G401.6 (cell line): ENCODE measurements around the gene SLTM.
"Not testable (repeated sequence)": the region's sequence is repeated elsewhere in the genome, so short reads cannot be mapped to it uniquely, and the experiment has no call there.

Experiments used
- FAIRE-seq: peaks from 2 replicates; lab custom pipeline; 2012; peaks lifted over from hg19 to GRCh38; lab: Jason Lieb, UNC

The SLTM gene

DNA sequence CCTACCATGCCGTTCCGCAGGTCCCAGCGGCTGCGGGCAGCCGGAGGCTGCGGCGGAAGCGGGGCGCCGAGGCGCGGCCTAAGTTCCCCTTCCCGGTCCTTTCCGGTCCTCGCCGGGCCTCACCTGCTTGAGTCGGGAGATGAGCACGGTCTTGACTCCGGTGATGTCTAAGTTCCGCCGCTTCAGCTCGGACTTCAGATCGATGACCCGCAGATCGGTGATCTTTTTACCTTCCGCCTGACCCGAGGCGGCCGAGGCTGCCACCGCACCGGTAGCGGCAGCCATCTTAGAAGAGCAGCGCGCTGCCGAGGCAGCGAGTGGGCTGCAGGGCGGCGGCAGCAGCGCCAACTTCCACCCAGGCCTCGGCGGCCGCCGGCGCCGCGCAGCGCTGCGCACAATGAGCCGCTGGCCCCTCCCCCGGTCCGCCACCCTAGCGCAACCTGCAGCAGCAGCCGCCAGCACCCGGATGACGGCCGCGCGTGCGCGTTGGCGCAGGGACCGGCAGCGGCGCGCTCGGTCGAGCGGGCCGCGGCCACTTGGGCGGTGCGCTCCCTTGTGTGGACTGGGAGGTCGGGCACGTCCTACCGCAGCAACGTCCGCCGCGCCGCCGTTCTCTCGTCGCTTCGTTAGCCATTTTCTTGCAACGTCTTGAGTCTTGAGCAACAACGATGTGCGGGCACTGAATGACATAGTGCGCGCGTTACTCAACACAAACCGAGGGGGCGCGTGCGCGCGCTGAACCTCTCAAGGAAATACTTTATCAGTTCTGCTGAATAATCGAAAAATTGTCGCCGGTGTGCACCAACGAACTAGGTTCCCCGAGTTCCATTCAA, at the start of gene SLTM:
SLTM (minus strand) TSS at position 399 of the 833 bp plus-strand sequence; CDS start at position 285, 114 bp downstream.
- peak; percentile 76 for FAIRE-seq

DNA sequence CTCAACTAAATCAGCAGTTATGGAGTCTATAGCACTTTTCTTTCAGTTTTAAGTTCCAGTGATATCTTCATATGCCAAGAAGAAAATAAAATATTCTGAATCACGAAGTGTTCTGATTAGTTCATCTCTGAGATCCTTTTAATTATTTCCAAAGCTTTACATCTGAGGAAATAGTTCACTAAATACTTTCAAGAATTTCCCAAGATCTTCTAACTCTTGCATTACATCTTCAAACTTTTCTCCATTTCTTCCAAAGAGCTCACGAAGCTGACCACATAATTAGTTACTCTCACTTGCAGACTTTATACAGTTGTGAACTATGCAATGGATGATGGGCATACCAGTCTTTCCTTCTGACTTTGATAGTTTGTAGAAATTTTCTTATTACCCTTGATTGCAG, 49.8 kb upstream of the SLTM start:
- no peak for FAIRE-seq

DNA sequence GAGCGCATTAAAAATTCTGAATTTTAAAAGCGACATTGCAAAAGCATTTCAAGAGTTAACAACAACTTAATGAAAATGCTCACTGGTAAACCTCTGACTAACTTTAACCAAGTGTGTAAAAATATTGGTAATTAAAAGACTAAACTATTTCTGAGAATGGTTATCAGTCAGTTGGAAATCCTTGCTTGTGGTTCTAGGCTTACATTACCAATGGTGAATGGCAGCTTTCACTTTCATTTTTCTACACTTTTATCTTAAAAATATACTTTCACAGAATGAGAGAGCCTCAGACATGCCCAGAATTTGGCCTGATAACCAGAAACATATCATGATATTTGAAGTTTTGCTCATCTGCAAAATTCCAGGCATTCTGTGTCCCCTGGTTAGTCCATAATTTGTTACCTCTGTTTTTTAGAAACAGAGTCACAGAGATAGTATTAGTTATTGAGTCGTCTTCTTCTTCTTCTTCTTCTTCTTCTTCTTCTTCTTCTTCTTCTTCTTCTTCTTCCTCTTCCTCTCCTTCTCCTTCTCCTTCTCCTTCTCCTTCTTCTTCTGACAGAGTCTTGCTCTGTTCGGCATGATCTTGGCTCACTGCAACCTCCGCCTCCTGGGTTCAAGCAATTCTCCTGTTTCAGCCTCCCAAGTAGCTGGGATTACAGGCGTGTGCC, 48.5 kb upstream of the SLTM start:
- FAIRE-seq, result no peak

DNA sequence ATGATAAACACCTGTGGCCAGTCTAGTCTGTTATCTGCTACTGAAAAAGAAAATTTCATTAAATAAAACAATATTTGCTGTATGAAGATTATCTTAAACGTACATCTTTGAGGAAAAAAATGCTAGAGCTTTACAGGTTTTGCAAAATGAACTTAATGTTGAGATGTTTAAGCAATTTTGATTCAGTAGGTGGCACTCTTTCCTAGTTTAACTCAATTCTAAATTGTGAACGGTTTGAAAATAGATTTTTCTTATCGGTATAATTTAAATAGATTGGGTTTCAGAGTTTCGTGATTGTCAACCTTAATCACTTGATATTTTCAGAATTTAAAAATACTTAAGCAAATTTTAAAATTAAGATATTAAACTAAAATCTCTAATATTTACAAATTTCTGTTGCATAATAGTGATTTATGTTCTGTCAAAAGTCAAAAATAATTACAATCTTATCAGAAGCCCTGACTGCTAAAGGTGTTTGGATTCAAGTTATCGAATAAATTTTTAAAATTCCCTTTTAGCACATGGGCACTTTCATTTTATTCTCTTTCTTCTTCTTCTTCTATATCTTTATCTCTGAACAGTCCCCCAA, 47.0 kb upstream of the SLTM start:
- peak; percentile 99 for FAIRE-seq

DNA sequence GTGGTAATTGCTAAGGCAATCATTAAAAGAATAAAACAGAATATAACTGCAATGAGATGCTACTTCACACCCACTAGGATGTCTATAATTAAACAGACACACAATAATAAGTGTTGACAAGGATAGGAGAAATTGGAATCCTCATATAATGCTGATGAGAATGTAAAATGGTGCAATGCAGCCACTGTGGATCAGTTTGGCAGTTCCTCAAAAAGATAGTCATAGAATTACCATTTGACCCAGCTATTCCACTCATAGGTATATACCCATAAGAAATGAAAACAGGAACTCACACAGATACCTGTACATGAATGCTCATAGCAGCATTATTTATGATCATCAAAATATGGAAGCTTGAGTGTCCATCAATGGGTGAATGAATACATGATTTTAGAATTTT, 44.4 kb upstream of the SLTM start:
- no peak for FAIRE-seq

DNA sequence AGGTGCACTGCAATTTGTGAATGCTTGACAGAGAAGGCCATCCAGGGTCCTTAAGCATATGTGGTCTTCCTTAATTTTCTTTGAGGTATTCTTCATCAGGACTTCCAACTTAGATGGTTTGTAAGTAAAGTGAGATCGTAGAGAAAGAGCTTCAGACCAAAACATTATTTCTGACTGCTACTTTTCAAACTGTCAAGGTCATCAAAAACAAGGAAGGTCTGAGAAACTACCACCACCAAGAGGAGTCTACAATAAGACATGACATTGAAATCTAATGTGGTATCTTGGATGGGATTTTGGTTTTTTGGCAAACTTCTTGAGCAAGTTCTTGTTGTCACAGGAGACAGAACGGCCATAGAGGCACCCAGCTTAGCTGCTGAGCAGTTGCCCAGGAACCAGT, 34.0 kb upstream of the SLTM start:
- FAIRE-seq, result no peak

DNA sequence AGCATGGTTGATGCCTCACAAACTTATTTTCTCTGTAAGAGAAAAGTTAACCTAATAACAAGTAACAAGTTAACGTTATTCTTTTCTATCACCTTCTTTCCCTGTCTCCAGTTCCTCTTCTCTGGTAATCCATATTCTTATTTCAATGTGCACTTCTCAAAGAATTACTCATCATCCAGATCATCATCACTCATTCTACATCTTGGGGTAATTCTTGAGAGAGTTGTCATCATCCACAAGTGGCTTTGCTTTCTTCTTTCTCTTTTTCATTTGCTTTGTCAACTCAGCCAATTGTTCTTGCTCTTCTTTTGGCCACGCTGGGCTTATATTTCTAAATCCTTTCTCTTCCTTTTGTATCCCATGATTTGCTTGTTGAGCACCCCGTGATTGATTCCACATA, 33.2 kb upstream of the SLTM start:
- FAIRE-seq, result no peak

DNA sequence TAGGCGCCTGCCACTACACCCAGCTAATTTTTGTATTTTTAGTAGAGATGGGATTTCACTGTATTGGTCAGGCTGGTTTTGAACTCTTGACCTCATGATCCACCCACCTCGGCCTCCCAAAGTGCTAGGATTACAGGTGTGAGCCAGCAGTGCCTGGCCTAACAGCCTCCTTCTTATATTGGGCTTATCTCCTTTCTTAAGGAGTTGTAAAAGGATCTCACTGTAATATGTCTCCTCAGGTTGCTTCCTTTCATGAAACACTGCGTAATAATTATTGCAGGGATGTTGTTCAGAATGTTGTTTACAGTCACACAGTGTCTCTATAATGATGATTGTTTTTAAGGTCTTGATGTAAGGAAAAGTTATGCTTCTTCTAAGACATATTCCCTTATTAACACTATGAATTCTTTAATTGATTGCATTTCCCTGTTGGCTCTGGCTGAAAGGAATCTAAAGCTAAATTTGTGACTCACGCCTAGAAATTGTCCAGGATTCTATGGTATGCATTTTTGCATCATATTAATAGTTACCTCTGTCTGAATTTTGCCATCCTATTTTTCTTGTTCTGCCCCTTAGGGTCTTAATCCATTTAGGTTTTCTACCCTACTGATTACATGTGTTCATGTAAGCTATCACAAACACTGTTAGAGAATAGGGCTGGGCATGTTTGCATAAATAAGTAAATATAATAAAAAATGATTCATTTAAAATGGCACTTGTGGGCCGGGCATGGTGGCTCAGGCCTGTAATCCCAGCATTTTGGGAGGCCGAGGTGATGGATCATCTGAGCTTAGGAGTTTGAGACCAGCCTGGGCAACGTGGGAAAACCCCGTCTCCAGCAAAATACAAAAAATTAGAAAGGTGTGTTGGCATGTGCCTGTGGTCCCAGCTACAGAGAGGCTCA, 29.4 kb upstream of the SLTM start:
- no peak for FAIRE-seq

DNA sequence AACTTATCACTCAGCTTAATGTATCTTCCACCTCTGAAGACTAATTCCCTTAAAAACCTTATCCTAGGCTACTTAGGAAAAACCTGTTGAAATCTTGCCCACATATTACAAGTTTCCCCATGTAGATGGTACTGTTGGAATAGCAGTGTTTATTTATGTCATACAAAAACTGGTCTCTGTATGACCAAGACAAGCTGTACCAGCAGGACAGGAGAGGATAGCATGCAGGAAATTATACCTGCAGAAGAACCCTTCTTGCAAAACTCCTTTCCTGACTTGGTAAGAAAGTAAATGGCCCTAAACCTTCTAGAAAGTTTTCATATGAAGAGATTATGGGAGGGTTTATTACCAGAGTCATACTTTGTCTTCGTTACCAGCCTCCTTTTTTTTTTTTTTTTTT, 28.7 kb upstream of the SLTM start:
- no peak for FAIRE-seq

DNA sequence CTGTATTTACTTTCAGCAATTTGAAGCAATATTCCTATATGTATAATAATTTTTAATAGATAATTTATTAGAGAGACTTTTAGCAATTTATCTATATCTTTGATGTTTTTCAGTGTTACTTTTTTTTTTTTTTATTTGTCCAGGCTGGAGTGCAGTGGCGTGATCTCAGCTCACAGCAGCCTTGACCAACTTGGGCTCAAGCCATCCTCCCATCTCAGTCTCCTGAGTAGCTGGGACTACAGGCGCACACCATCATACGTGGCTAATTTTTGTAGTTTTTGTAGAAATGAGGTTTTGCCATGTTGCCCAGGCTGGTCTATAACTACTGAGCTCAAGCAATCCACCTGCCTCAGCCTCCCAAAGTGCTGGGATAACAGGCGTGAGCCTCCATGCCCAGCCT, 25.3 kb upstream of the SLTM start:
- FAIRE-seq, result no peak

DNA sequence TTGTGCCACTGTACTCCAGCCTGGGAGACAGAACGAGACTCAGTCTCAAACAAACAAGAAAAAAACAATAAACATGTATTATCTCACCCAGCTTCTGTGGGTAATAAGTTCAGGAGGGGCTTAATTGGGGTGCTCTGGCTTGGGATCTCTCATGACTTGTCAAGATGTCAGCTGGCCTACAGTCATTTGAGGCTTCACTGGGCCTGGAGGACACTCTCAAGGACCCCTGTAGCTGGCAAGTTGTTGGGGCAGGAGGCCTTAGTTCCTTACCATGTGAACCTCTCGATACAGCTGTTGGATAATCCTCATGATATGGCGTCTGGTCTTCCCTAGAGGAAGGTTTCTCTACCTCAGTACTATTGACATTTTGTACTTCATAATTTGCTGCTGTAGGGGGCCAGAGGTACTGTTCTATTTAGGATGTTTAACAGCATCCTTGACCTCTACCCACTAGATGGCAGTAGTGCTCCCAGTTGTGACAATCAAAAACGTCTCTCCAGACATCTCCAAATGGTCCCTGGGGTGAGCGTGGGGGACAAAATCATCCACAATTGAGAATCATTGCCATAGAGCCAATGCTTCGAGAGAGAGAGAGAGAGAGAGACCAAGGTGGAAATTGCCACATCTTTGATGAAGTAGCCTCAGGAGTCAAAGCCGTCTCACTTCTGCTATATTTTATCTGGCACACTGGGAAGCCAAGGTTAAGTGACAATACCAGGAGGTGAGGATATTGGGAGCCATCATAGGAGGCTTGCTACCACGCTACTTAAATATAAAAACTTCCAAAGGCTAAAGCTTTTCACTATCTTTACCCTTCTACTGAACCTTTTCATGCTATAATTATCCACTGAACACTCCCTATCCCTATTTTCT, 23.9 kb upstream of the SLTM start:
- FAIRE-seq, result peak; percentile 72

DNA sequence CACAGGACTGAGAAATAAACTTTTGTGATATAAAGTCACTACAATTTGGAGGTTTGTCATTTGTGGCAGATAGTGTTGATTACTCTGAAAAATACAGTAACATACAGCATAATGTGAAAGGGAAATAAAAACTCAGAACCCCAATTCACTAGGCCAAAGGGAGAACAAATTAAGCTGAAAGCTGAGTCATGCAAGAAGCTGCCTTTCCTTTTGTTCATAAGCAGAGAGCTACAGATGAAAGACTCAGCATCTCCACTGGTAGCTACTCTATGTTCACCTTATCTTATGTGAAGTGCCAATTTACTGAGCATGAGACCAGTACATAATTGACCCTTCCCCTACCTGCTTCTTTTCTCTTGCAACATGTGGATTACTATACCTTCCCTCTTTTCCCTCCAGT, 19.3 kb upstream of the SLTM start:
- FAIRE-seq, result no peak

DNA sequence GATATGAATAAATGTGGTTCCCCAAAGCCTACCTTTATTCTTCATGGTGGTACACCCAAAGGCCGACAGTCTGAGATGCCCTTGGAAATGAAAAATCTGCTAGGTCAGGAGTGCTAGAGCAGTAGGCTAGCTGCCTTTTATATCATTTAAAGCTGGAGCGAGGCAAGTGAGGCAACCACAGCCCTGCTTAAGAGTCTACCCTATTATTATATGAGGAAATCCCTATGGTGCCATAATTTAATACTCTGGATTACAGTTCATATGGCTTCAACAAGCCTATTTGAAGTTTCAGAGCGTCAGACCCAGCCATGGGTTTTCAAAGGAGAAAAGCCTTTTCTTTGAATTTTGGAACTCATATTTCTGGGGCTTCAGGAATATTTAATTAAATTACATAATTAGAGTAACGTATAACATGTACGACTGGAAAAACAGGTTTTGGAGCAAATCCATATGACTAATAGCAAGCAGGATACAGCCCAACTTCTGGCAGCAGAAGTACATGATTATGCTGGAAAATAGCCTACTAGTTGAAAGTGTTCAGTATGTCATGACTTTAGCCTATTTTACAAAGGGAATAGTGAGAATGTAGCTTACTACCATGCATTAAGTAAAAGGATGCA, 18.0 kb upstream of the SLTM start:
- no peak for FAIRE-seq

DNA sequence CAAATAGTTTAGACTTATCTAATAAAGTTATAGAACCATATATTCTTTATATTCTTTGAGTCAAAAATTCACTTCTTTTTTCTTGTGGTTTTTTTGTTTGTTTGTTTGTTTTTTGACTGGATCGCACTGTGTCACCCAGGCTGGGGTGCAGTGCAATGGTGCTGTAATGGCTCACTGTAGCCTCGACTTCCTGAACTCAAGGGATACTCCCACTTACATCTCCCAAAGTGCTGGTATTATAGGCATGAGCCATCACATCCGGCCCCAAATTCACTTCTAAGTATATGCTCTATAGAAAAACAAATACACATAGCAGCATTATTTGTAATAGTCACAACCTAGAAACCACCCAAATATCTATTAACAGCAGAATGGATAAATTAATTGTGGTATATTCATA, 13.7 kb upstream of the SLTM start:
- no peak for FAIRE-seq

DNA sequence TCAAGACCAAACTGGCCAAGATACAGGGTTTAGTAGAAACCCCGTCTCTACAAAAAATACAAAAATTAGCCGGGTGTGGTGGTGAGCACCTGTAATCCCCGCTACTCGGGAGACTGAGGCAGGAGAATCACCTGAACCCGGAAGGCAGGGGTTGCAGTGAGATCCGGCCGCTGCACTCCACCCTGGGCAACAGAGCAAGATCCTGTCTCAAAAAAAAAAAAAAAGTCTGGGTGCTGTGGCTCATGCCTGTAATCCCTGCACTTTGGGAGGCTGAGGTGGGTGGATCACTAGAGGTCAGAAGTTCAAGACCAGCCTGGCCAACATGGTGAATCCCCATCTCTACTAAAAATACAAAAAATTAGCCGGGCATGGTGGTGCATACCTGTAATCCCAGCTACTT, 1.5 kb upstream of the SLTM start:
- not testable (repeated sequence) for FAIRE-seq

DNA sequence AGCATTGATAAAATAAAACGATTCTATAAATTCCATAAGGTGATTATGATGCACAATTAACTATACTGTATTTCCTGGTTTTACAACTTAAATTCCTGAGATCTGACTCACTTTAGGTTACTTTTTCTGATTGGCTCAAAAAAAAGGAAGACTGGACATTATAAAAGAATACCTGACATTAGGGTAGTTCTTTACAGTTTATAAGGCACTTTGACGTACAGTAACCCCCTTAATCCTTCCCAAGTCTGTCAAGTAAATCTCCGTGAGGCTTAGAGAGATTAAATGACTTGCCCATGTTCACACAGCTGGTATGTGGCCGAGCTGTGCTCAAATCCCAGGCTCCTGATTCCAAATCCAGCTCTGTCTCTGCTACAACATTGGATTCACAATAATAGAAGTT, 1.0 kb upstream of the SLTM start:
- FAIRE-seq, result no peak

DNA sequence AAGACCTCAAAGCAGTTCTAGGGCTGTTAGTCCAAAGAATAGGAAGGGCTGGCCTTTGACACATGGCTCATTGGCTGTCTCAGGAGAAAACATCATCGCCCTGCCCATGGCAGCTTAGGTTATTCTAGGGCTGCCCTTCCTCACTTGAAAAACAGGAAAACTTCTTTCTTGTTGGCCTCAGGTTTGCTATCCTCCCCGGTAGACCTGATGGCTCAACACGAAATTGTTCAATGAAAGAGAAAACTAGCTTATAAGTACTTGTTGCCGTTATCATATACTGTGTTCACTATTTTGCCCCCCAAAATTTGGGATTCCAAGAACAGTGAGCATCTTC, 602 bp upstream of the SLTM start:
- FAIRE-seq, result no peak

DNA sequence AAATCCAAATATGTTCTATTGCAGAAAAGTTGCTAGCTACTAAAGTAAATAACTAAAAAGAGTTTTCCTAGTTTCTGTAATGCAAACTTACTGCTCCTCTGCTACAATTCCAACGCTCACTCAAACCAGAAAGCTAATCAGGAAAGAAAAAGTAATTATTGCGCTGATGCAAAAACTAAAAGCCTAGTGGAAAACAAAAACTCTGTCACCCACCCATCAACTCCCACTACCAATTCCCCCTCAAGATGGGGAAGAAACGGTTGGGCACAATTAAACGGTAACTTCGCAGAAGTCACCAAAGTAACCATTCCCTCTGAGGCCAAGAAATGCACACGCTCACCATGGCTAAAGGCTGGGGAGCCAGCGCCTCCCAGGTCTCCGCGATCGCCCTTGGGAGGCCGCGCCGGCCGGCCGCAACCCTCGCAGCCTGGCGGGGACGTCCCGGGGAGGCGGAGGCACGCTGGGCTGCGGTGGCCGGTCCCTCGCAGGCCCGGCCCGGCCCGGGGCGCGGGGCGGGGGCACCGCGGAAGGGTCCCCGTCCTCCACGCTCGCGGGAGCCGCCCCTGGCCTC, 684 bp downstream of the SLTM start:
- no peak for FAIRE-seq

DNA sequence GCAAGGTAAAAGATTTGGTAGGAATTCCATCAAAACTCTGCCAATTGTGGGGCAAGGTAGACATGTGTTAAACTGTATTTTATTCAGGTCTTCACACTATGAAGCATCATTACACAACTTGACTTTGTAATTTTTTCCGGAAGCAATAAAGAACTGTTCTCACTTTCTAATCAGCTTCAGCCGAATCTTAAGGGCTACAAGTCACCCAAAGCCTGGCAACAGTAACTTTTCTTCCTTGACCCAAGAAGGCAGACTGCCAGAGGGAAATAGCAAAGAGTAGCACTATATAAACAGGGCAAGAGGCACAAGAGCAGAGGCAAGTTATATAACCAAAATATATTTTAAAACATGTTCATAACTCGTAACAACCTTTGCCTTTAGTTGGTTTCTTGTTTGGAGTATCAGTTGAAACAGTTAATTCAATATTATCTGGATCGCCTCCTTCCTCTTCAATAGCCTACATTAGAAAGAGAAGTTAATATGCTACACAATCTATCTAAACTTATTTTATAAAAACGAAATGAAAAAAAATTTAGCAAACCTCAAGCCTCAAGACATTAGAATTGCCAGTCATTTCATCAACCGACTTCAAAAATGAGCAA, 1.4 kb downstream of the SLTM start:
- no peak for FAIRE-seq

DNA sequence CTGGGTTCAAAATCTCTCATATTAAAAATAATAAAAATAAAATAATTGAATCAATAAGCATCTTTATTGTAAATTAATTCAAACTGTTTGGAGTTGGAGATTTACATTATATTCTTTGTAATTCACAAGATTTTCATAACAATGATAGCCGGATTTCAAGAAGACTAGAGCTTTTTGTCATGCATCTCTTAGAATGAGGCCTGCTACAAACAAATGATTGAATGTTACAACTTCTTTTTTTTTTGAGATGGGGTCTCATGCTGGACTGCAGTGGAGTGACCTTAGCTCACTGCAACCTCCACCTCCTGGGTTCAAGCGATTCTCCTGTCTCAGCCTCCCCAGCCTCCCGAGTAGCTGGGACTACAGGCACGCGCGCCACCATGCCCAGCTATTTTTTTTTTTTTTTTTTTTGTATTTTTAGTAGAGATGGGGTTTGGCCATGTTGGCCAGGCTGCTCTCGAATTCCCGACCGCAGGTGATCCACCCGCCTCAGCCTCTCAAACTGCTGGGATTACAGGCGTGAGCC, 3.5 kb downstream of the SLTM start:
- peak; percentile 34 for FAIRE-seq
